Measurements from ENCODE around the gene ABCG5. TPM values are rescaled to one million over a fixed set of nuclear protein-coding genes. Genes with fewer than 3 reads are reported as not detected.
A peak's percentile ranks its signal among the peaks of the same experiment; 100 is the strongest.

The ABCG5 gene
- total and polyA plus RNA-seq, 2 of the 4 experiments (the other 2 are of a cell fraction) = not detected

DNA sequence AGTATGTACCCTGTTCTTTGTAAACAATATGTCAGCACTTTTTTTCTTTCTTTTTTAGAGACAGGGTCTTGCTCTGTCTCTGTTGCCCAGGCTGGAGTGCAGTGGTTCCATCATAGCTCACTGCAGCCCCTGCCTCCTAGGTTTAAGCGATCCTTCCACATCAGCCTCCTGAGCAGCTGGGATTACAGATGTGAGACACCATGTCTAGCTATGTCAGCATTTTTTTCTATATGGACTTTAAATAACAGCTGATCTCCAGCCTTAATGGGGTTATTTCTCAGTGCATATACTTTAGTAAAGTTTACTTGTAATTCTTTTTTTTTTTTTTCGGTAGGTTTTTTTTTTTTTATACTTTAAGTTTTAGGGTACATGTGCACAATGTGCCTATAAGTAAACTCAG lies 26.6 kb downstream of the ABCG5 start:
- DNase-seq (no peak), ATAC-seq (ENCODE audit: low read depth) (no peak)
- BruUV-seq (replicated peaks) = no TSS peak
- no peak overlapping the region for H3K9ac ChIP-seq (ENCODE audit: low read depth, low read length)
- H3K18ac ChIP-seq (ENCODE audit: low read depth, low read length) = no peak overlapping the region
- H3K9me3 ChIP-seq (ENCODE audit: control insufficient read depth, insufficient read depth, low read length) = no peaks in the 10 kb centered on the region
- H3K27ac ChIP-seq (ENCODE audit: insufficient read depth, low read length) = no peak overlapping the region
- H3K4me1 ChIP-seq (ENCODE audit: control insufficient read depth, insufficient read depth, low read length) = no peaks in the 10 kb centered on the region
- no peak overlapping the region for H3K56ac ChIP-seq (ENCODE audit: extremely low read depth, insufficient read depth, low read length)
- H3K4me2 ChIP-seq (ENCODE audit: low read depth, low read length) = no peak overlapping the region
- H3K4me3 ChIP-seq (ENCODE audit: insufficient read depth, low read depth, low read length) = no peak overlapping the region
- H3K14ac ChIP-seq (replicated peaks; ENCODE audit: low read depth, low read length) = no peak overlapping the region
- no peaks in the 10 kb centered on the region for H3K27me3 ChIP-seq (ENCODE audit: control insufficient read depth, insufficient read depth, low read length)
- no peak for TF ChIP-seq MAZ (IDR thresholded peaks at IDR 0.05; ENCODE audit: borderline replicate concordance, low read depth, low read length)
- TF ChIP-seq MAFK (IDR thresholded peaks at IDR 0.05; ENCODE audit: low read depth, low read length) = peak; percentile 80
- no peak for TF ChIP-seq SMC3 (IDR thresholded peaks at IDR 0.05; ENCODE audit: low read depth, low read length)
- TF ChIP-seq, protein P1, sequence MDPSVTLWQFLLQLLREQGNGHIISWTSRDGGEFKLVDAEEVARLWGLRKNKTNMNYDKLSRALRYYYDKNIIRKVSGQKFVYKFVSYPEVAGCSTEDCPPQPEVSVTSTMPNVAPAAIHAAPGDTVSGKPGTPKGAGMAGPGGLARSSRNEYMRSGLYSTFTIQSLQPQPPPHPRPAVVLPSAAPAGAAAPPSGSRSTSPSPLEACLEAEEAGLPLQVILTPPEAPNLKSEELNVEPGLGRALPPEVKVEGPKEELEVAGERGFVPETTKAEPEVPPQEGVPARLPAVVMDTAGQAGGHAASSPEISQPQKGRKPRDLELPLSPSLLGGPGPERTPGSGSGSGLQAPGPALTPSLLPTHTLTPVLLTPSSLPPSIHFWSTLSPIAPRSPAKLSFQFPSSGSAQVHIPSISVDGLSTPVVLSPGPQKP (IDR thresholded peaks at IDR 0.05; ENCODE audit: borderline replicate concordance, low read depth, low read length) = no peak
- no peak overlapping the region for H4K91ac ChIP-seq (ENCODE audit: insufficient read depth, low read depth, low read length)
- dilution Hi-C loops (cut with HindIII; ENCODE audit: low sequenced_read_pairs, unreplicated experiment) (no loop called here), intact Hi-C loops (cut with micrococcal nuclease) (no loop called here), in situ Hi-C loops (cut with MboI; ENCODE audit: low sequenced_read_pairs) (no loop called here)
- no peak overlapping the region for H2BK15ac ChIP-seq (ENCODE audit: low read depth, low read length)
- H3K9me1 ChIP-seq (ENCODE audit: insufficient read depth, low read length) = no peaks in the 10 kb centered on the region
- no peaks in the 10 kb centered on the region for H3K79me1 ChIP-seq (ENCODE audit: low read depth in 1 of 2, low read length in 2 of 2)
- H3K23ac ChIP-seq (ENCODE audit: low read depth, low read length) = no peak overlapping the region
- H4K20me1 ChIP-seq (ENCODE audit: insufficient read depth, low read length) = no peaks in the 10 kb centered on the region
- CTCF ChIA-PET = no interaction called here
- no peak overlapping the region for H2AK9ac ChIP-seq (replicated peaks; ENCODE audit: low read depth, low read length, poor library complexity)
- no peak overlapping the region for H2BK5ac ChIP-seq (ENCODE audit: low read depth, low read length, poor library complexity, severe bottlenecking)
- POLR2A ChIA-PET (ENCODE audit: unreplicated experiment) = no interaction called here
- WGBS, 2 experiments (ENCODE audit: extremely low coverage in 2 of 2, insufficient read length in 1 of 2) = no CpG with 5 or more reads among the region's 2 CpGs
- H2AFZ ChIP-seq (replicated peaks; ENCODE audit: low read length, poor library complexity) = no peak overlapping the region
- no peak overlapping the region for H2BK20ac ChIP-seq (ENCODE audit: low read depth, low read length)
- H3K4ac ChIP-seq (ENCODE audit: low read depth, low read length) = no peak overlapping the region
- H4K5ac ChIP-seq (ENCODE audit: low read depth, low read length) = no peak overlapping the region
- no peak overlapping the region for H2AK5ac ChIP-seq (ENCODE audit: low read depth, low read length)
- H2BK120ac ChIP-seq (ENCODE audit: low read depth, low read length) = no peak overlapping the region
- no peak overlapping the region for H4K8ac ChIP-seq (ENCODE audit: low read depth in 2 of 2, low read length in 2 of 2)
- H3K36me3 ChIP-seq (ENCODE audit: control insufficient read depth, insufficient read depth, low read length) = 0 out of 2 replicates have a peak, but pooled peaks cover 2% of the 10 kb centered on the region

All from IMR-90 (cell line).